CD4-positive, alpha-beta T cell (primary cell): ENCODE data around the gene PRDX2. TPM values are rescaled to one million over a fixed set of nuclear protein-coding genes. Genes with fewer than 3 reads are reported as not detected.

ENCODE experiments used
- ATAC-seq: fragments of 200-7000 bp; cut with Tn5 transposase; one replicate; pipeline ENCODE4 v1.10.0; 2022; ENCODE audit warnings: mild to moderate bottlenecking; ENCODE audit not compliant: poor library complexity
- CTCF ChIA-PET: fragments of 350-600 bp; sonication (Branson Sonifier 250); formaldehyde crosslinking; loops from one replicate; lab custom pipeline; 2021; ENCODE audit warnings: antibody characterized with exemption, inconsistent platforms; lab: Charles Lee
- POLR2A ChIA-PET: fragments of 350-600 bp; sonication (Branson Sonifier 250); formaldehyde crosslinking; loops from one replicate; lab custom pipeline; 2021; ENCODE audit warnings: antibody characterized with exemption, inconsistent platforms; lab: Charles Lee
- DNase-seq, 14 experiments: peaks; one replicate each; pipeline ENCODE4 v3.0.0-alpha.2; 2013 to 2020; ENCODE audit warnings: mixed read lengths in 2 of 14
- H3K27ac ChIP-seq, 2 donors: one replicate each; pipeline versions ENCODE4 v1.5.1 to v1.7.0; 2013; ENCODE audit warnings: low read length in 2 of 2, low read depth in 1 of 2, mild to moderate bottlenecking in 1 of 2
- H3K27me3 ChIP-seq, 2 experiments: 1 replicate in 1 of 2; 2 replicates in 1 of 2; pipeline versions ENCODE4 v1.6.1 to v1.7.0; 2013; ENCODE audit warnings: low read length in 2 of 2, control low read depth in 1 of 2, mild to moderate bottlenecking in 1 of 2, moderate library complexity in 1 of 2; ENCODE audit not compliant: insufficient read depth in 2 of 2, control insufficient read depth in 1 of 2
- H3K36me3 ChIP-seq: one replicate; pipeline ENCODE4 v1.6.1; 2013; ENCODE audit warnings: low read length, control low read depth; ENCODE audit not compliant: insufficient read depth
- H3K4me1 ChIP-seq: one replicate; pipeline ENCODE4 v1.6.1; 2013; ENCODE audit warnings: low read length, control low read depth; ENCODE audit not compliant: insufficient read depth
- H3K4me3 ChIP-seq: one replicate; pipeline ENCODE4 v1.5.1; 2013; ENCODE audit warnings: mild to moderate bottlenecking, low read length, moderate library complexity
- H3K9me3 ChIP-seq, 2 experiments: 1 replicate in 1 of 2; 2 replicates in 1 of 2; pipeline versions ENCODE4 v1.6.1 to v1.7.0; 2013; ENCODE audit warnings: low read length in 2 of 2, mild to moderate bottlenecking in 2 of 2, control low read depth in 1 of 2, moderate library complexity in 1 of 2; ENCODE audit not compliant: control insufficient read depth in 1 of 2, insufficient read depth in 1 of 2
- H3K27ac Mint-ChIP-seq: one replicate; pipeline ENCODE4 v1.8.0; 2020; ENCODE audit warnings: mixed read lengths
- H3K27me3 Mint-ChIP-seq: one replicate; pipeline ENCODE4 v1.8.0; 2021; ENCODE audit warnings: mixed read lengths
- H3K36me3 Mint-ChIP-seq: one replicate; pipeline ENCODE4 v1.8.0; 2021; ENCODE audit warnings: low read depth, mixed read lengths
- H3K4me1 Mint-ChIP-seq: one replicate; pipeline ENCODE4 v1.8.0; 2021; ENCODE audit warnings: low read depth, mixed read lengths
- H3K4me3 Mint-ChIP-seq: one replicate; pipeline ENCODE4 v1.8.0; 2020; ENCODE audit warnings: mild to moderate bottlenecking, mixed read lengths
- H3K9me3 Mint-ChIP-seq: one replicate; pipeline ENCODE4 v1.8.0; 2020; ENCODE audit warnings: mixed read lengths
- intact Hi-C, 2 experiments: fragments of 100-400 bp; cut with DNase I in 1 of 2; cut with micrococcal nuclease in 1 of 2; formaldehyde crosslinking; loops; one replicate each; pipeline versions ENCODE4 v1.15.1 to v1.9.0; 2023 to 2025; cut with DNase I, micrococcal nuclease
- total RNA-seq, 174 experiments: library from RNA in 2 of 174; stranded (reverse) in 2 of 174; gene quantifications; one replicate each; pipeline ENCODE4 v1.2.3 and lab custom pipeline; 2021 to 2026
- TF ChIP-seq, protein P1 (sequence below): fragments of 200-600 bp; IDR thresholded peaks from one replicate; pipeline ENCODE4 v1.8.0; 2022; ENCODE audit warnings: antibody characterized with exemption, mild to moderate bottlenecking

Gene PRDX2
- total RNA-seq, 2 experiments from 2014 or later = 59.7 to 65.9 TPM

DNA sequence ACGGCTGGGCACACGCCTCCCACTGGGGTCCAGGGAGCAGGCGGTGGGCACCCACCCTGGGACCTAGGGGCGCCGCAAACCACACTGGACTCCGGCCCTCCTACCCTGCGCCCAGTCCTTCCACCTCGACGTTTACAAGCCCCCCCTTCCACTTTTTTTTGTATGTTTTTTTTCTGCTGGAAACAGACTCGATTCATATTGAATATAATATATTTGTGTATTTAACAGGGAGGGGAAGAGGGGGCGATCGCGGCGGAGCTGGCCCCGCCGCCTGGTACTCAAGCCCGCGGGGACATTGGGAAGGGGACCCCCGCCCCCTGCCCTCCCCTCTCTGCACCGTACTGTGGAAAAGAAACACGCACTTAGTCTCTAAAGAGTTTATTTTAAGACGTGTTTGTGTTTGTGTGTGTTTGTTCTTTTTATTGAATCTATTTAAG, 8.7 kb downstream of the PRDX2 start:
- Histone ChIP-seq H3K4me3 (peak overlapping the region; percentile 98), H3K4me1 (peaks cover 63% of the 10 kb centered on the region), H3K27ac (peak overlapping the region; percentile 99 to 100), H3K9me3 (no peaks in the 10 kb centered on the region), H3K36me3 (peaks cover 10% of the 10 kb centered on the region), H3K27me3 (no peaks in the 10 kb centered on the region)
- CTCF ChIA-PET = interaction anchor here (1.1 to 9.4 kb wide), 3 partner anchors 10 to 33 kb away, joined by 5 to 178 read pairs (median 14); partner anchors contain the start of gene HOOK2
- TF ChIP-seq, protein P1, sequence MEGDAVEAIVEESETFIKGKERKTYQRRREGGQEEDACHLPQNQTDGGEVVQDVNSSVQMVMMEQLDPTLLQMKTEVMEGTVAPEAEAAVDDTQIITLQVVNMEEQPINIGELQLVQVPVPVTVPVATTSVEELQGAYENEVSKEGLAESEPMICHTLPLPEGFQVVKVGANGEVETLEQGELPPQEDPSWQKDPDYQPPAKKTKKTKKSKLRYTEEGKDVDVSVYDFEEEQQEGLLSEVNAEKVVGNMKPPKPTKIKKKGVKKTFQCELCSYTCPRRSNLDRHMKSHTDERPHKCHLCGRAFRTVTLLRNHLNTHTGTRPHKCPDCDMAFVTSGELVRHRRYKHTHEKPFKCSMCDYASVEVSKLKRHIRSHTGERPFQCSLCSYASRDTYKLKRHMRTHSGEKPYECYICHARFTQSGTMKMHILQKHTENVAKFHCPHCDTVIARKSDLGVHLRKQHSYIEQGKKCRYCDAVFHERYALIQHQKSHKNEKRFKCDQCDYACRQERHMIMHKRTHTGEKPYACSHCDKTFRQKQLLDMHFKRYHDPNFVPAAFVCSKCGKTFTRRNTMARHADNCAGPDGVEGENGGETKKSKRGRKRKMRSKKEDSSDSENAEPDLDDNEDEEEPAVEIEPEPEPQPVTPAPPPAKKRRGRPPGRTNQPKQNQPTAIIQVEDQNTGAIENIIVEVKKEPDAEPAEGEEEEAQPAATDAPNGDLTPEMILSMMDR = no peak
- ATAC-seq = peak; percentile 1
- Mint-ChIP-seq H3K36me3 (peaks cover 47% of the 10 kb centered on the region), H3K27ac (peak overlapping the region; percentile 99), H3K4me3 (peak overlapping the region; percentile 97), H3K9me3 (no peaks in the 10 kb centered on the region), H3K27me3 (peaks cover 13% of the 10 kb centered on the region), H3K4me1 (peaks cover 56% of the 10 kb centered on the region)
- DNase-seq = peak in 3 of 14 experiments; percentile 18 to 66 (median 48)
- intact Hi-C loops = loop anchor here (1.0 to 5.0 kb wide), 2 partner anchors 11 to 126 kb away; partner anchors contain the start of genes MAN2B1 (in 1 of the 2) and WDR83 (in 1 of the 2)
- POLR2A ChIA-PET = interaction anchor here (0.5 to 8.3 kb wide), 22 partner anchors 9 to 1728 kb away, joined by 3 to 348 read pairs (median 8); partner anchors contain the start of genes GCDH, GET3, HOOK2 and MAN2B1

GRCh38 chr19:12792051-12792852, 9.3 kb downstream of the PRDX2 start:
- Histone ChIP-seq H3K27ac (peak overlapping the region; percentile 99 to 100), H3K27me3 (no peaks in the 10 kb centered on the region), H3K36me3 (peaks cover 10% of the 10 kb centered on the region), H3K4me3 (peak overlapping the region; percentile 98), H3K4me1 (peaks cover 63% of the 10 kb centered on the region), H3K9me3 (no peaks in the 10 kb centered on the region)
- Mint-ChIP-seq H3K9me3 (no peaks in the 10 kb centered on the region), H3K4me1 (peaks cover 56% of the 10 kb centered on the region), H3K36me3 (peaks cover 47% of the 10 kb centered on the region), H3K4me3 (peak overlapping the region; percentile 97), H3K27ac (peak overlapping the region; percentile 99), H3K27me3 (peaks cover 13% of the 10 kb centered on the region)
- intact Hi-C loops = loop anchor here in 1 of 2 experiments (5.0 kb wide), 1 partner anchor 125 kb away; the partner anchor contains the start of genes MAN2B1 and WDR83
- TF ChIP-seq, protein P1 = no peak
- ChIA-PET CTCF (interaction anchor here (1.2 to 9.4 kb wide), 4 partner anchors 9 to 32 kb away, joined by 4 to 178 read pairs (median 12); partner anchors contain the start of gene HOOK2), POLR2A (interaction anchor here (0.5 to 8.3 kb wide), 34 partner anchors 9 to 1411 kb away, joined by 3 to 348 read pairs (median 6); partner anchors contain the start of genes CALR, DHPS, GCDH and GET3)
- peak; percentile 52 to 86 (median 74) for DNase-seq
- no peak for ATAC-seq

DNA sequence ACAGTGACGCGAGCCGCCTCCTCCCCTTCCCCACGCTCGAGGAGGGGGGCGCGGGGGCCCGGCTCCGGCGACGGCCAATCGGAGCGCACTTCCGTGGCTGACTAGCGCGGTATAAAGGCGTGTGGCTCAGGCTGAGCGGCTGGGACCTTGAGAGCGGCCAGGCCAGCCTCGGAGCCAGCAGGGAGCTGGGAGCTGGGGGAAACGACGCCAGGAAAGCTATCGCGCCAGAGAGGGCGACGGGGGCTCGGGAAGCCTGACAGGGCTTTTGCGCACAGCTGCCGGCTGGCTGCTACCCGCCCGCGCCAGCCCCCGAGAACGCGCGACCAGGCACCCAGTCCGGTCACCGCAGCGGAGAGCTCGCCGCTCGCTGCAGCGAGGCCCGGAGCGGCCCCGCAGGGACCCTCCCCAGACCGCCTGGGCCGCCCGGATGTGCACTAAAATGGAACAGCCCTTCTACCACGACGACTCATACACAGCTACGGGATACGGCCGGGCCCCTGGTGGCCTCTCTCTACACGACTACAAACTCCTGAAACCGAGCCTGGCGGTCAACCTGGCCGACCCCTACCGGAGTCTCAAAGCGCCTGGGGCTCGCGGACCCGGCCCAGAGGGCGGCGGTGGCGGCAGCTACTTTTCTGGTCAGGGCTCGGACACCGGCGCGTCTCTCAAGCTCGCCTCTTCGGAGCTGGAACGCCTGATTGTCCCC, 10.1 kb downstream of the PRDX2 start, which contains the start of gene JUNB:
JUNB (plus strand) TSS at position 142 of the 706 bp plus-strand sequence; CDS start at position 428, 286 bp downstream.
- TF ChIP-seq, protein P1 = no peak
- Histone ChIP-seq H3K4me3 (peak within 1 kb of the TSS; percentile 98), H3K27me3 (no peaks in the 10 kb centered on the region), H3K36me3 (peaks cover 5% of the 10 kb centered on the region), H3K4me1 (peaks cover 66% of the 10 kb centered on the region), H3K9me3 (no peaks in the 10 kb centered on the region), H3K27ac (peak within 1 kb of the TSS; percentile 99 to 100)
- Mint-ChIP-seq H3K4me3 (peak within 1 kb of the TSS; percentile 97), H3K4me1 (peaks cover 53% of the 10 kb centered on the region), H3K27ac (peak within 1 kb of the TSS; percentile 99), H3K9me3 (no peaks in the 10 kb centered on the region), H3K36me3 (peaks cover 44% of the 10 kb centered on the region), H3K27me3 (peaks cover 13% of the 10 kb centered on the region)
- DNase-seq = peak; percentile 94 to 99 (median 98)
- intact Hi-C loops = loop anchor here in 1 of 2 experiments (5.0 kb wide), 1 partner anchor 124 kb away; the partner anchor contains the start of genes MAN2B1 and WDR83
- peak; percentile 37 for ATAC-seq
- CTCF ChIA-PET = interaction anchor here (1.2 to 9.4 kb wide), 4 partner anchors 9 to 31 kb away, joined by 4 to 178 read pairs (median 7); partner anchors contain the start of gene HOOK2
- POLR2A ChIA-PET = interaction anchor here (0.5 to 8.3 kb wide), 30 partner anchors 9 to 1410 kb away, joined by 3 to 348 read pairs (median 6); partner anchors contain the start of genes CALR, DHPS, GCDH and GET3
